DMS114 treated with DMSO at 0.1 percent for 48 hours (cell line): ENCODE results near the gene LPP.
"Not testable (repeated sequence)": the region's sequence is repeated elsewhere in the genome, so short reads cannot be mapped to it uniquely, and the experiment has no call there.

Experiments
- DNase-seq: peaks from one replicate; lab custom pipeline; 2025; ENCODE audit not compliant: unreplicated experiment; lab: John Stamatoyannopoulos, UW

Gene LPP

DNA sequence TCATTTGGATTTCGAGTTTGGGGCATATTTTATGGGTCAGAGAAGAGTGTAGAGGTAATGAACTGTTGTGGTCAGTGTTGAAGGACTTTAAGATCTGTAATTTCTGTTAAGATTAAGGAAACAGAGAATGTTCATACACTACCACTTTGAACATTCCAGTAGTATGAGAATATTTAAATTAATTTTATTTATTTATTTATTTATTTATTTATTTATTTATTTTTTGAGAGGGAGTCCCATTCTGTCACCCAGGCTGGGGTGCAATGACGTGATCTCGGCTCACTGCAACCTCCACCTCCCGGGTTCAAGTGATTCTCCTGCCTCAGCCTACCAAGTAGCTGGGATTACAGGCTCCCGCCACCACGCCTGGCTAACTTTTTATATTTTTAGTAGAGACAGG lies 459.8 kb downstream of the LPP start:
- not testable (repeated sequence) for DNase-seq

DNA sequence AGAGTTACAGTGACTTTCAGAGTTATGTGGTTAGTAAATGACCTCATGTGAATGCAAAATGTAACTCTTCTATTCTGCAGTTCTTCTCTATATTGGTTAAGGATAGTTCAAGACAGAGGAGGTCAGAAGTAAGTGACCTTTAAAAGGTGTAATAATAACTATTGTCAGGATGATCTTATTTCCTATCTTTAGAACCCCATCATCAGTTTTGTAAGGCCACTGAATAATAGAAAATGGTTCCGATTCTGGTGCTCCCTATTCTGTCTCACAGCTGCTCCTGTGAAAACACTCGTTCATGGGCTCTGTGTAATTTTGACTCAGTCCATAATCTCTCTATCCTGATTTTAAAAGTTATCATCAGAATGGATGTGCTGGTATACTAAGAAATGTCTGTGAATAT lies 463.3 kb downstream of the LPP start:
- no peak for DNase-seq

DNA sequence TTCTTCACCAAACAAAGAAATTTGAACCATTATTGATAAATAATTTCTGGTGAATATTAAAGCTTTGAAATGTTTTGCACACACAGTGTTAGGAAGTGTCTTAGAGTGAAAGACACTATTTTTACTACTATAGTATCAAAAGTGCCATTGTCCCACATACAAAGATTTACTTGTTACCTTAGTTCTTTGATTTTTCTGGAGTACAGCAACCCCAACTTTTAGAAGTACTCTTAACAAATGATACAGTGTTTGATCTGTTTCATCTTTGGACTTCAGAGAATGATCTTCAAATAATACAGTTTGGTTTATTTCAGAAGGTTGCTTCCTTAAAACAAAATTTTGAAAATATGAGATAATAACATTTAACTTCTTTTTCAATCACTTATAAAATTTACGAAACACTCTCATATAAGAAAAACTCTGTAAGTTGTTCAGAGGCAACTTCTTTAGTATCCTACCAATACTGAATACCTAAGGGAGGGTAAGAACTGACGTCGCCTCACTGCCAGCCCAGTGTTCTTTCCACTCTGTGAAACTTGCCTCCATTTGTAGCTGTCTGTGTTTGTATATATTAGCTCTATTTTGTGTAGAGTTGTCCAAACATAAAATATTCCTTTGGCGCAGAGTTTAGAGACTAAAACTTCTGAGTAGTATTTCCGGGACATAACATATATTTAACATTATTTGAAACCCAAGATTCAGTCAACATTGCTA lies 464.2 kb downstream of the LPP start:
- DNase-seq = no peak

DNA sequence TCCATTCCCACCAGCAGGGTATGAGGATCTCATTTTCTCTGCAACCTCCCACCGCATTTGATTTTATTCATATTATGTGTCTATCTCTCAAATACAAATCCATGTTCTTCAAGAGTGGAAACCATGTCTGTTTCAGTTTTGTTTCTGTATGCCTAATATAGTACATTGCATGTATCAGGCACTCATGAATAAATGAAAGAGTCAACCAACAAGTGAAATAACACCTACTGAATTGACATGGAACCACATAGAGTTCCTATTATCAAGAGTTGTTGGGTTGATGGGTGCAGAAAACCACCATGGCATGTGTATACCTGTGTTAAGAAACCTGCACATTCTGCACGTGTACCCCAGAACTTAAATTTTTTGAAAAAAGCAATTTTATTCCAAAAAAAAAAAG lies 466.8 kb downstream of the LPP start:
- DNase-seq = no peak

DNA sequence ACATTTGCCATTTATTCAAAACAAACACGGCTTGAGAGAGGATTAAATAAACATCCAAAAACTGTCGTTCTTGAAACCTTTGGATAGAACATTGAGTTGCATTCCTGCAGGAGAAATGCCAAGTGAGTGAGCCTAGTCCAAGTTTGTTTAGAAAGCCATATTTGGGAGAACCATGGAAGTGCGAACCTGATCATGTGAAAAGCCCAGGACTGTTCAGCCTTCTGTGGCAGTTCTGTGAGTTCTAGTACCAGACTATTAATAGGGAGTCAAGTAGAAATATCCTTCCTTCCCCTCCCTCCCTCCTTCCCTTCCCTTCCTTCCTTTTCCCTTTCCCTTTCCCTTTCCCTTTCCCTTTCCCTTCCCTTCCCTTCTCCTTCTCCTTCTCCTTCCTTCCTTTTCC lies 470.4 kb downstream of the LPP start:
- no peak for DNase-seq

DNA sequence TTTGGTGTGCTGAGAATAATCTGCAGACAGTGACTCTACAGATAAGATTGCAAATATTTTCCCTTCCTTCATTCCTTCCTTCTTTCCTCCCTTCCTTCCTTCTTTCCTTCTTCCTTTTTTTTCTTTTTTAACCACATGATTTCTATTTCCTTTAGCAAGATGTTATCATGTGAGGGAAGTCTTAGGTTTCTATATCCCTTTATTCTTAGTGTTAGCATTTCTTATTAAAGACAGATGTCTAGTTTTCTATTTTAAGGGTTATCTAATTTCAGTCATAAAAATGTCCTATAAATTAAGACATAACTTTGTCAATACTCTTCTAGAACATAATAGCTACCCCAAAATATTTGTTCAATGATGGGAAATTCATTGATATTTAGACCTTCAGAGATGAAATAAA lies 470.9 kb downstream of the LPP start:
- DNase-seq = no peak

DNA sequence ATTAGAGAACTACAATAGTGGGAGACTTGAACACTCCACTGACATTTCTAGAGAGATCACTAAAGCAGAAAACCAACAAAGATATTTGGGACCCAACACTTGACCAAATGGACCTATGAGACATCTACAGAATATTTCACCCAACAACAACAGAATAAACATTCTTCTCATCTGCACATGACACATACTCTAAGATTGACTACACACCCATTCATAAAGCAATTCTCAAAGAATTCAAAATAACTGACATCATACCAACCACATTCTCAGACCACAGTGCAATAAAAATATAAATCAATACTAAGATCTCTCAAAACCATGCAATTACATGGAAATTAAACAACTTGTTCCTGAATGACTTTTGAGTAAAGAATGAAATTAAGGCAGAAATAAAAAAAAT lies 473.7 kb downstream of the LPP start:
- no peak for DNase-seq

DNA sequence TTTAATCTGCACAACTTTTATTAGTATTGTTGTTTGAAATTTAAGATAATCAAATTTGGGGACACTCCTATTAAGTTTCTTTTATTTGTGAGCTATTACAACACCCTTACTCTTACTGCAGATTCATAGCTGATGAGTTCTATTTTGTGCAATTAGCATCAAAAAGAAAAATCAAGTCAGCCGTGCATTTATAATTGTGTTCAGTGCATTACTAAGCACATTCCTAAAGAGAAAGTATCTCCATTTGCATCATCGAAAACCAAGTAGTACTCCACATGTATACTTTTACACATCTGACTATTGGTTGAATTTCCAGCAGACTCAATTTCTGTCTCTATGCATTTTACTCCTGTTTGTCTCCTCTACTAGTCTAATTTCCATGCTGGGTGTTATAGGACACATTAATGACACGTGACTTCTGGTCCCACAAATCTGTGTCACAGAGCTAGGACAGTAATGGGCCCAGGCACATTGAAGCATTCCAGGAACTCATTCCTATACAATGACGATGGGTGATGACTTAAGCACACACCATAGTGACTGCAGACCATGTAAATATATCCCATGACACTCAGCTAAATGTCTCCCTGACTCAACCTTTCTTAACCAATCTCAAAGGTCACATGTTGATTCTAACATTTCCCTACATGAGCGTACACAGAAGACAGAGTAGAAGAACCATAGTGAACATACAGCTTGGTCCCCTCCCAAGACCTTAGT lies 477.5 kb downstream of the LPP start:
- no peak for DNase-seq

DNA sequence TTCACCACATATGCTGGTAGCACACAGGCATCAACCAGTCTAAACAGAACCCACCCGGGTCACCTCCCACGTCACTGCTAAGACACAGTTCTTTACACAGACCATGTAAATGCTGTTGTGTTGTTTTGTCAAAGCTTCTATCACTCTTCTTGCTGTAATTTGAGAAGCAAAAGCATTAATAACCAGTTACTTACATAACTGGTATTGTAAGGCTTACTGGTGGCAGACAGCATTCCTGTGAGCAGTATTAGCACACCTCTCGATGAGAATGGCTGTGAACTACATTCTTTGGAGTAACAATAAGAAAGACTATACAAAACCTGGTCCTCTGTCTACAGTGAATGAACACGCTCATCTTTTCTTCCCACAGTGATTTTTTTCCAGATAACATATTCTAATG lies 479.2 kb downstream of the LPP start:
- DNase-seq = no peak

DNA sequence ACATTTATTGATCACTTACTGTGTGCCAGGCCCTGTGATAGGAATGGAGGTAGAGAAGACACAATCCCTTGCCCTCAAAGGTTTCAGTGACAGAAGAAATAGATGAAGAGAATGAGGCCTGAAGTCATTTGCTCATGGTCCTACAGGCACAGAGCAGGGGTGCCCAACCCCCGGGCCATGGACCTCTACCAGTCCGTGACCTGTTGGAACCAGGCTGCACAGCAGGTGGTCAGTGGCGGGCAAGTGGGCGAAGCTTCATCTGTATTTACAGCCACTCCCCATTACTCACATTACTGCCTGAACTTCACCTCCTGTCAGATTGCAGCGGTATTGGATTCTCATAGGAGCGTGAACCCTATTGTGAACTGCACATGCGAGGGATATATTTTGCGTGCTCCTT lies 480.3 kb downstream of the LPP start:
- no peak for DNase-seq

DNA sequence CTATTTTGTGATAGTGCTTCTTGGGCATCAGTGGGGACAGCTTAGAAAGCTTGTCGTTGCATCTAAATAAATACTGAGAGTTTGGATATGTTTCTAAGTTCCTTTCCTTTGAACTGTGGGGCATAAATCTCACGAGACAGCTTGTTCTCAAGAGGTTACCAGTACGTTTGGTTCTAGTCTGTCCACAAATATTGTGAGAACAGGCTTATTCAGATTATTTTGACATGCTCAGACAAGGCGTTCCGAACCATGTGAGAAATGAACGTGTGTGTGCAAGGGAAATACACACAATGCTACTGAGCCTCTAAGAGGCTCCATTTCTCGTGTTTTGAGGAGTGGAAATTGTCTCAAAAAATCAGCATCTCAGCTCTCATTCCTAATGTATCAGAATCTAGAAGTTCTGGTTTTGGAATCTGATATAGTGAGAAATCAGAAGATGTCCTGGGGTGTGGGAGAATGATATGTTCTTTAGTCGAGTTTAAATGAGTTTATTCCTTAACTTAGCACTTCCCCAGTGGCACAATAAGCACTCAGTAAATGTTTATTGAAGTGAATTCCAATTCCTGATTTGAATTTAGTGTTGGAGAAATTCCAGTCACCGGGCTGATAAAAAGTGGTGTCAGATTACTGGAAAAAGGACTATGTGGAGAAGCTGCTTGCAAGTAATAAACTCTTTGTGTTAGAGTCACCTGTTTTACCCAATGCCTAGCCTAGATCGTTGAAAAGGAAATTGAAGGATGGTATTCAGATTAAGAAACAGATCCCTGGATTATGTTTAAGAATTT lies 481.5 kb downstream of the LPP start:
- DNase-seq = no peak

DNA sequence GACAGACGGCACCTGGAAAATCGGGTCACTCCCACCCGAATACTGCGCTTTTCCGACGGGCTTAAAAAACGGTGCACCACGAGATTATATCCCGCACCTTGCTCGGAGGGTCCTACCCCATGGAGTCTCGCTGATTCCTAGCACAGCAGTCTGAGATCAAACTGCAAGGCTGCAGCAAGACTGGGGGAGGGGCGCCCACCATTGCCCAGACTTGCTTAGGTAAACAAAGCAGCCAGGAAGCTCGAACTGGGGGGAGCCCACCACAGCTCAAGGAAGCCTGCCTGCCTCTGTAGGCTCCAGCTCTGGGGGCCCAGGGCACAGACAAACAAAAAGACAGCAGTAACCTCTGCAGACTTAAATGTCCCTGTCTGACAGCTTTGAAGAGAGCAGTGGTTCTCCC lies 482.3 kb downstream of the LPP start:
- not testable (repeated sequence) for DNase-seq

DNA sequence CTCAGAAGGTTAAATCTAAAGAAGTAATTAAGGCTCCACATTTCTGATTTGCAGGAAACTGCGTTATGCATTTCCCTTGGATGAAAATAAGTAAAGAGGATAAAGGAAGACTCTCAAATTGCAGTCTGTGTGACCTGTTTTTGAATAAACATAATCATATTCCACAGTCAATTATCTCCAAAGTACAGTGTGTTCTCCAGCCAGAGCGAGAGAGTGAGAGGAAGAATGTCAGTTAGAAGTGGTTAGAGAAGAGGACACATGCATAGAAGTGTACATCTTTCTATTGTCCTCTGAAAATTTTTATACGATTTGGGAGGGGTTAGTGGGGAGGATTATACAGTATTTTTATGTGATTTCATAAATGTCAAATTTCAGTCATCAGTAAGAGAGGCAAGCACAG lies 487.1 kb downstream of the LPP start:
- no peak for DNase-seq

DNA sequence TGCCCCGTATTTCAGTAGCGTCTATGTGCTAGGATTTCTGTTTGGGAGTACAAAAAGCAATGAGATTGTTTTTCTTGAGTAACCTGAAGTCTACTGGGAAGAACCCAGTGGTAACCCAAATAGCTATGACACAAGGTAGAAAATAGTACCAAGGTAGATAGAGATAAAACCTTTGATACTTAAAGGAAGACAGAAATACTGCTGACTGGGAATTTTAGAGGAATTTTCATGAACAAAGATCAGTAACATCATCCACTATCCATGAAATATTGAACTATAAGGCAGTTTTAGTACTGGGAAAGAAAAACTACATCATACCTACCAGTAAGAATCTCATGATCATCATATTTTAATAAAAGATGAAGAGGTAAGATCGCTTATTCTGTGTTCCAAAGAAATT lies 489.8 kb downstream of the LPP start:
- no peak for DNase-seq

DNA sequence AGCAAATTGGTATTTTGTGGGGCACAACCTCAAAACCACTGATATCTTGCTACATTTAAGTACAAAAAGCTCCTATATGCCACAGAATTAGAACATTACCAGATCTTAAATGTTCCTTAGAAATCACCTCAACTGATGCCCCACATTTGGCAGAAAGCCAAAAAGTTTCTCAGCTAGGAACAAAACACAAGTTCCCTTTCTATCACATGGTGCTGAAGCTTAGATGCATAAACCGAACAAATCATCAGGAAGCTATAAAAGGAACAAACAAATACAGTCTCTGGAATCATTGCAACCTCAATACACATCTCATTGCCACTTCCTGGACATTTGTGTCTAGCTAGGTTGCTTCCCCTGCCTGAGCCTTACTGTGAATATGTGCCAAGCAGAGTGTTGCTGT lies 492.6 kb downstream of the LPP start:
- no peak for DNase-seq

DNA sequence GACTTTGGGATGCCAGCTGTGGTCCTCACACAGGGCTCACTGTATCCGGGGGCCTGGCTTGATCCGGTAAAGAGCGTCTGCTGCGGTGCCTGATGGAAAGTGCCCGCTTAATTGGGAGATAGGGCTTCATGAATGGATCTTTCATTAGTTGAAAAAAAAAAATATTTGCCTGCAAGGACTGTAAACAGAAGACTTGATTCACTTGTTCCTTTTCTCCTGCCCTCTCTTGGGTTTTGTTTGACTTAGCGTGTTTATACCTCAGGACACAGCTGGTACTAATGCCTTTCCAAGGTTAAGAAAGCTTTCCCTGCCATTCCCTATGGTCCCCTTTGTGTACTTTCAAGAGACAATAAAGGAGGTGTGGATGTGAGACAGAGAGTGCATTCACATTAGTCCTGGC lies 493.3 kb downstream of the LPP start:
- no peak for DNase-seq

DNA sequence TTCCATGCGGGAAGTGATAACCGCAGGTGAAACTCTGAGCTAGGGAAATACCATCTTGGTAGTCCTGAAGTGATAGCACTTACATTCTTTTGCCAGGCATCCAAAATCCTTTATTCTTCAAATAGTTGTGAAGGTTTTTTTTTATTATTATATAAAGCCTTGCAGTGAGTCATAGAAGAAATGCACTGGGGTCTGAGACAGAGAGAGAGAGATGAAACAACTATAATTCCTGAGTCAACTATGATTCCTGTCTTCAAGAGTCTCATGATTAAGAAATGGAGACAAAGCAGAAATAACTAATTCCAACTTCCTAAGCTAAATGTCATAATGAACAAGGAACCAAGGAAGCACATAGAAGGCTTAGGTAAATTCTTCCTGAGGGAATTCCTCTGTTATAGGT lies 495.6 kb downstream of the LPP start:
- DNase-seq = no peak

DNA sequence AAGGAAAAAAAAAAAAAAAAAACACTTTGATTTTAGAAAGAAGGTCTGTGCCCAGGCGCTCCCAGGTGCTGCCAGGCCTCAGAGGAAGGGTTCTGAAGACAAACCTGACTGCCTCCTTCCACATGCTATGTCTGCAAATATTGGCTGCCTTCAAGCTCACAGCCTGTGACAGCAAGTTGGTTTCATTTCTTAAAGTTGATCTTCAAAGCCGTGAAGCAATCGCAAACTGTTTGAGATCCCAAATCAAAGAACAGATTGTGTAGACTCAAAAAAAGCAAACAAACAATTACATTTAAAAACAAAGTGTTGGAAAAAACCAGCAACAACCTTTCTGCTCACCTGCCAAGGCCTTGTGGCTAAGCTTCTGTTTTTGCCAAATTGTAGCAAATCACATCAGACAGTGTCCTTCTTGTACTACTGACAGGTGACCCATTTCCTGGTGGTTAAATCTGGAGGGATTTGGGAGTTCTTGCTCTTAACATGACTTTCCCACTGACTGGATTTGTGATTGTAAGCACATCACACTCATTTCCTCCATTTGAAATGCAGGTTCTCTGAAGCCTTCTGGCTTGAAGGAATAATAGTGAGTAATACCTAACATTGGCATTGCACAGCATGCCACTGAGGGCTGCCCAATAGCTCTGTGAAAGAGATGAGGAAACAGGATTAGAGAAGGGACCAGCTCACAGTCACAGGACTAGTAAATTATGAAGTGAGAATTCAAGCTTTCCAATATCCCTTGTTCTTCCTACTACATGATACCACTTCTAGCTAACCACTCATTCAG lies 502.4 kb downstream of the LPP start:
- DNase-seq = no peak

DNA sequence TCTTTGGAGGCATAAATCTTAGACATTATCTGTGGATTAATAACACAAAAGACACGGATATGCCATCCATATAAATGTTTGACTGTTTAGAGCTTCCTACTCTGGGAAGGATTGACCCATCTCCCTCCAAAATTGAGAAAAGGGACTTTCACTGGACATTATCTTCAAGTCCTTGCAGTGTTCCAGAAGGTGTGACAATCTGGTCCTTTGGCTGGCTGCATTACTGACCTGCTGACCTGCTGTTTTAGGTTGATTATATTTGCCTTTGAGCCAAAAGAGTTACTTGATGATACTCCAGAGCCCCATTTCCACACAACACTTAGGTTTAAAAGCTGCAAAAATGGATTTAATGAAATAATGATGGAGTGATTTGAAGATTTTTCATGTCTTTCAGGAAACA lies 504.6 kb downstream of the LPP start:
- DNase-seq = no peak

DNA sequence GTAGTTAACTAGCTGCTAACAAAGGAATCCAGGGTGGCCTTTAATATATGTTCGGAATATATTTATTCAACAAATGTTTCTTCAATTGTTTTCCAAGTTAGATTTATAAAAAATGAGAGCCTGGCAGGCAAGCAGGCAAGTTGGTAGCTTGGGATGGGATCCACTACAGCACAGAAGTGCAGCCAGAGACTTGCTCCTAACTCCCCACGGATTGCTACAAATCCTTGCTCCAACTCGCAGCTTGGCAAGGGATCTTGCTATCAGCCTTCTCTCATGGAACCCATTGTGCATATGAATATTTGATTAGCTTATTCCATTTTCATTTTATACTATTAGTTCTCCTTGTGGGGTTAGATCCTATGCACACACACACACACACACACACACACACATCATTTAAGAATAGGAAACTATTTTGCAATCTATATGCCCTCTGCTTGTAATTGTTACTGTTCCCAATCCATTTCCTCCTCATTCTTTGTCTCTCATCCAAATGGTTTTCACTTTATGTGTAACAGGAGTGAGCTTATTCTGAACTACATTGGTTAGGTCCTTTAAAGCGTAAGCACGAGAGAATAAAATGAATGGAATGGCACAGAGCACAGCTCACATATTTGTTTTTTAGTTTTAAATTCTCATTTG lies 505.6 kb downstream of the LPP start:
- DNase-seq = no peak

DNA sequence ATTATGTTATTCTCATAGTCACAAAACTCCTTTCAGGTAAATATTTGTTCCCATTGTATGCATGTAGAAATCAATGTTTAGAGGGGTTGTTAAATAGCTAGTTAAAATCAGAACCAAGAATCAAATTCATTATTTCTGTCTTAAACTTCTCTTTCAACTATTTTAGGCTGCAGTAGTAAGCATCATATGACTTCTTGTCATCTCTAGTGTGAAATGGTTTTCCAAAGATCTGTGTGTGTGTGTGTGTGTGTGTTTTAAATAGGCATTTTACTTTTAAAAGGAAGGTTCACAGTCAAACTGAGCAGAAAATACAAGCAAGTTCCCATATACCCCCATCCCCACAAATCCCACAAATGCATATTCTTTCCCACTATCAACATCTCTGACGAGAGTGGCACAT lies 506.5 kb downstream of the LPP start:
- no peak for DNase-seq
